ENCODE measurements around the gene OR7G3.
A peak's percentile ranks its signal among the peaks of the same experiment; 100 is the strongest.

The OR7G3 gene

GRCh38 chr19:9126900-9127405 is at the start of gene OR7G3:
Gene OR7G3 (minus strand): TSS chr19:9126950. CDS start chr19:9126950, 0 bp downstream.
- peaks cover 38% of the 10 kb centered on the region for H3K27me3 Mint-ChIP-seq
- peaks cover 12% of the 10 kb centered on the region for H3K4me1 Mint-ChIP-seq
- H3K36me3 Mint-ChIP-seq = no peaks in the 10 kb centered on the region
- H3K27ac Mint-ChIP-seq = no peak within 1 kb of the TSS
- H3K4me3 Mint-ChIP-seq = no peak within 1 kb of the TSS
- H3K9me3 Mint-ChIP-seq = peaks cover 7% of the 10 kb centered on the region
- no peak for ATAC-seq

GRCh38 chr19:9175326-9175725 is 48.6 kb upstream of the OR7G3 start:
- Mint-ChIP-seq H3K4me3 (no peak overlapping the region), H3K9me3 (no peaks in the 10 kb centered on the region), H3K27me3 (no peaks in the 10 kb centered on the region), H3K36me3 (no peaks in the 10 kb centered on the region), H3K27ac (no peak overlapping the region), H3K4me1 (no peaks in the 10 kb centered on the region)
- ATAC-seq = no peak

- H3K4me3 Mint-ChIP-seq = no peak overlapping the region
- ATAC-seq = no peak
- H3K9me3 Mint-ChIP-seq = no peaks in the 10 kb centered on the region
- H3K4me1 Mint-ChIP-seq = peaks cover 7% of the 10 kb centered on the region
- H3K27ac Mint-ChIP-seq = no peak overlapping the region
- peaks cover 20% of the 10 kb centered on the region for H3K36me3 Mint-ChIP-seq
- no peaks in the 10 kb centered on the region for H3K27me3 Mint-ChIP-seq
Measured at GRCh38 chr19:9171393-9171991, 44.7 kb upstream of the OR7G3 start.

- H3K9me3 Mint-ChIP-seq = peaks cover 5% of the 10 kb centered on the region
- H3K27ac Mint-ChIP-seq = peak overlapping the region; percentile 69
- no peaks in the 10 kb centered on the region for H3K27me3 Mint-ChIP-seq
- H3K4me1 Mint-ChIP-seq = peaks cover 7% of the 10 kb centered on the region
- no peak overlapping the region for H3K4me3 Mint-ChIP-seq
- ATAC-seq = no peak
- H3K36me3 Mint-ChIP-seq = peaks cover 67% of the 10 kb centered on the region
Measured at GRCh38 chr19:9166846-9167245, 40.1 kb upstream of the OR7G3 start.

GRCh38 chr19:9165261-9165660 is 38.5 kb upstream of the OR7G3 start:
- H3K36me3 Mint-ChIP-seq = peaks cover 83% of the 10 kb centered on the region
- ATAC-seq = no peak
- H3K27ac Mint-ChIP-seq = no peak overlapping the region
- H3K4me1 Mint-ChIP-seq = peaks cover 7% of the 10 kb centered on the region
- no peak overlapping the region for H3K4me3 Mint-ChIP-seq
- H3K27me3 Mint-ChIP-seq = no peaks in the 10 kb centered on the region
- H3K9me3 Mint-ChIP-seq = peaks cover 13% of the 10 kb centered on the region

- Mint-ChIP-seq H3K9me3 (peaks cover 18% of the 10 kb centered on the region), H3K27me3 (no peaks in the 10 kb centered on the region), H3K4me1 (peaks cover 7% of the 10 kb centered on the region), H3K4me3 (no peak overlapping the region), H3K27ac (no peak overlapping the region), H3K36me3 (peaks cover 100% of the 10 kb centered on the region)
- no peak for ATAC-seq
Measured at GRCh38 chr19:9161427-9161826, 34.7 kb upstream of the OR7G3 start.

- peaks cover 100% of the 10 kb centered on the region for H3K36me3 Mint-ChIP-seq
- H3K4me1 Mint-ChIP-seq = peaks cover 23% of the 10 kb centered on the region
- no peaks in the 10 kb centered on the region for H3K27me3 Mint-ChIP-seq
- H3K9me3 Mint-ChIP-seq = peaks cover 24% of the 10 kb centered on the region
- H3K4me3 Mint-ChIP-seq = no peak overlapping the region
- ATAC-seq = no peak
- no peak overlapping the region for H3K27ac Mint-ChIP-seq
Measured at GRCh38 chr19:9159891-9160290, 33.1 kb upstream of the OR7G3 start.

GRCh38 chr19:9156304-9156703 is 29.6 kb upstream of the OR7G3 start:
- Mint-ChIP-seq H3K4me1 (peaks cover 45% of the 10 kb centered on the region), H3K4me3 (no peak overlapping the region), H3K9me3 (peaks cover 29% of the 10 kb centered on the region), H3K27me3 (no peaks in the 10 kb centered on the region), H3K36me3 (peaks cover 100% of the 10 kb centered on the region), H3K27ac (peak overlapping the region; percentile 77)
- peak; percentile 77 for ATAC-seq

GRCh38 chr19:9155591-9155990 is 28.8 kb upstream of the OR7G3 start:
- peaks cover 52% of the 10 kb centered on the region for H3K4me1 Mint-ChIP-seq
- peaks cover 27% of the 10 kb centered on the region for H3K9me3 Mint-ChIP-seq
- no peak overlapping the region for H3K4me3 Mint-ChIP-seq
- peak overlapping the region; percentile 77 for H3K27ac Mint-ChIP-seq
- H3K27me3 Mint-ChIP-seq = no peaks in the 10 kb centered on the region
- ATAC-seq = no peak
- H3K36me3 Mint-ChIP-seq = peaks cover 100% of the 10 kb centered on the region

GRCh38 chr19:9151367-9151766 is 24.6 kb upstream of the OR7G3 start:
- no peak for ATAC-seq
- Mint-ChIP-seq H3K27me3 (no peaks in the 10 kb centered on the region), H3K27ac (no peak overlapping the region), H3K4me1 (peaks cover 64% of the 10 kb centered on the region), H3K36me3 (peaks cover 98% of the 10 kb centered on the region), H3K4me3 (no peak overlapping the region), H3K9me3 (peaks cover 27% of the 10 kb centered on the region)

- Mint-ChIP-seq H3K4me1 (peaks cover 57% of the 10 kb centered on the region), H3K36me3 (peaks cover 94% of the 10 kb centered on the region), H3K27ac (no peak overlapping the region), H3K9me3 (peaks cover 28% of the 10 kb centered on the region), H3K4me3 (no peak overlapping the region), H3K27me3 (no peaks in the 10 kb centered on the region)
- ATAC-seq = no peak
Measured at GRCh38 chr19:9150650-9151049, 23.9 kb upstream of the OR7G3 start.

GRCh38 chr19:9149997-9150396 is 23.2 kb upstream of the OR7G3 start:
- Mint-ChIP-seq H3K9me3 (peaks cover 26% of the 10 kb centered on the region), H3K27me3 (no peaks in the 10 kb centered on the region), H3K36me3 (peaks cover 94% of the 10 kb centered on the region), H3K27ac (no peak overlapping the region), H3K4me1 (peaks cover 51% of the 10 kb centered on the region), H3K4me3 (no peak overlapping the region)
- ATAC-seq = no peak

- peaks cover 94% of the 10 kb centered on the region for H3K36me3 Mint-ChIP-seq
Measured at GRCh38 chr19:9148697-9149096, 21.9 kb upstream of the OR7G3 start.

GRCh38 chr19:9146882-9147281 is 20.1 kb upstream of the OR7G3 start:
- Mint-ChIP-seq H3K36me3 (peaks cover 91% of the 10 kb centered on the region), H3K4me3 (no peak overlapping the region), H3K4me1 (peaks cover 50% of the 10 kb centered on the region), H3K27ac (no peak overlapping the region), H3K9me3 (peaks cover 18% of the 10 kb centered on the region), H3K27me3 (no peaks in the 10 kb centered on the region)
- no peak for ATAC-seq

More at GRCh38 chr19:9148697-9149096, 21.9 kb upstream of the OR7G3 start:
- no peak for ATAC-seq
- Mint-ChIP-seq H3K4me1 (peaks cover 47% of the 10 kb centered on the region), H3K27ac (no peak overlapping the region), H3K27me3 (no peaks in the 10 kb centered on the region), H3K4me3 (no peak overlapping the region), H3K9me3 (peaks cover 25% of the 10 kb centered on the region)

- no peak overlapping the region for H3K4me3 Mint-ChIP-seq
- H3K9me3 Mint-ChIP-seq = peaks cover 12% of the 10 kb centered on the region
- peaks cover 76% of the 10 kb centered on the region for H3K36me3 Mint-ChIP-seq
- H3K27me3 Mint-ChIP-seq = no peaks in the 10 kb centered on the region
- H3K4me1 Mint-ChIP-seq = peaks cover 46% of the 10 kb centered on the region
- H3K27ac Mint-ChIP-seq = no peak overlapping the region
- no peak for ATAC-seq
Measured at GRCh38 chr19:9144920-9145319, 18.2 kb upstream of the OR7G3 start.

- H3K27me3 Mint-ChIP-seq = no peaks in the 10 kb centered on the region
- H3K9me3 Mint-ChIP-seq = peaks cover 4% of the 10 kb centered on the region
- H3K36me3 Mint-ChIP-seq = peaks cover 36% of the 10 kb centered on the region
- H3K27ac Mint-ChIP-seq = peak within 1 kb of the TSS; percentile 98
- H3K4me1 Mint-ChIP-seq = peaks cover 39% of the 10 kb centered on the region
- H3K4me3 Mint-ChIP-seq = peak within 1 kb of the TSS; percentile 98
- ATAC-seq = peak; percentile 97
Measured at GRCh38 chr19:9140159-9140874, 13.6 kb upstream of the OR7G3 start, which contains the start of gene ZNF317. Gene ZNF317 (plus strand): TSS chr19:9140397. CDS start chr19:9156017, 15,620 bp downstream.
